Measurements from ENCODE around the gene FXYD4. TPM values are rescaled to one million over a fixed set of nuclear protein-coding genes. Genes with fewer than 3 reads are reported as not detected.
A peak's percentile ranks its signal among the peaks of the same experiment; 100 is the strongest.

FXYD4 gene
- total RNA-seq, 1 donor from 2014 or later = not detected

DNA sequence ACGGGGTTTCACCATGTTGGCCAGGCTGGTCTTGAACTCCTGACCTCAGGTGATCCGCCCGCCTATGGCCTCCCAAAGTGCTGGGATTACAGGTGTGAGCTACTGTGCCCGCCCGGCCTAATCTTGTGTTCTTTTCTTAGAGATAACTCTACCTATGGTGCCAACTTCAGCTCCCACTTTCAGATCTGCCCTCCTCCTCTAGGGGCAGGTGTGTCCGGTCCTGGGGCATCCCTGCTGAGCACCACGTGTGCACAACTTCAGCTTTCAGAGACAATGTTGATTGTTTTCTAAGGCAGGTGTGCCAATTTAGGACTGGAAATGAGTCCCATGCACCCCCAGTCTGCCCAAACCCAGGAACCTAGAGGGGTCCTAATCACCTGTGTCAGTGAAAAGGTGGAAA is 18.5 kb upstream of the FXYD4 start:
- DNase-seq = no peak
- H3K36me3 Mint-ChIP-seq (ENCODE audit: low read depth) = peaks cover 4% of the 10 kb centered on the region
- no peaks in the 10 kb centered on the region for H3K9me3 Mint-ChIP-seq
- H3K27ac Mint-ChIP-seq = no peak overlapping the region
- intact Hi-C loops (cut with micrococcal nuclease) = no loop called here
- no peak overlapping the region for H3K4me3 Mint-ChIP-seq
- peaks cover 26% of the 10 kb centered on the region for H3K4me1 Mint-ChIP-seq
- peaks cover 24% of the 10 kb centered on the region for H3K27me3 Mint-ChIP-seq

DNA sequence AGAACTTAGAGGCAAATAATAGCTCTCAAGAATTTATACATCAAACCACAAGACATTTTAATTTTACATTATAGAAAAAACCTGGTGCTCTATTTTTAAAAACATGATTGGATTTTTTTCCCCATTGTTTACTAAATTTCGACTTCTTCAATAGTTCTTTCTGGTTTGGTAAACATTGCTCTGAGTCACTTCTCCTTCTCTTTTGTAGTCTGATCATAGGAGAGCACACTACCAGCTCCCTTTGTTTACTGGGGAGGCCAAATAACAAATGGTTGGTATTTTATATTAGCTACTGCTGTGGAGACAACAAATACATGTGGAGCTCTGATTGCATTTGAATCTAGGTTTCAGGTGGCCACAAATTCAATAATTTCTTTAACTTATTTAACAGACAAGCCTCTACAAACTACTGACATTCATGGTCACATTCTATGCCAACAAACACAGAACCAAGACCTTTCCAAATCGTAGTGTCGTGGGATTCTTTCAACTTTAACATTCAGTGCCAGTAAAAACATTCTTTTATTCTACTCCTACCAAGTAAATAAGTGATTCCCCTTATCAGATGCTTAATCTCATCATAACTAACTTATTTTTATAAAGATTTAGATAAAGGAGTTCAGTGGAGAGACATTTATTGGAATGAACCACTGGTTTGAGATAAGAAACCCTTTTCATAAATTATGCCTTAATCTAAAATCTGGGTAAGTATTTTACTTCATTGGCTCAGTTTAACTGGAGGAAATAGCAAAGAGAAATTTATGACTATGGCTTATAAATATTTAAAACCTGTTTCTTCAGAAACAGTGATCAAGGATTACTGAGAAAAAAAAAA is 17.7 kb upstream of the FXYD4 start:
- Mint-ChIP-seq H3K36me3 (ENCODE audit: low read depth) (peaks cover 2% of the 10 kb centered on the region), H3K4me1 (peaks cover 19% of the 10 kb centered on the region), H3K27me3 (peaks cover 22% of the 10 kb centered on the region), H3K27ac (no peak overlapping the region), H3K4me3 (no peak overlapping the region), H3K9me3 (no peaks in the 10 kb centered on the region)
- intact Hi-C loops (cut with micrococcal nuclease) = no loop called here
- DNase-seq = no peak

- peaks cover 21% of the 10 kb centered on the region for H3K27me3 Mint-ChIP-seq
- peaks cover 16% of the 10 kb centered on the region for H3K4me1 Mint-ChIP-seq
- DNase-seq = no peak
- no peaks in the 10 kb centered on the region for H3K9me3 Mint-ChIP-seq
- no peak overlapping the region for H3K4me3 Mint-ChIP-seq
- no peak overlapping the region for H3K27ac Mint-ChIP-seq
- intact Hi-C loops (cut with micrococcal nuclease) = no loop called here
- peaks cover 2% of the 10 kb centered on the region for H3K36me3 Mint-ChIP-seq (ENCODE audit: low read depth)
Observed at GRCh38 chr10:43354330-43354635, 17.2 kb upstream of the FXYD4 start.

DNA sequence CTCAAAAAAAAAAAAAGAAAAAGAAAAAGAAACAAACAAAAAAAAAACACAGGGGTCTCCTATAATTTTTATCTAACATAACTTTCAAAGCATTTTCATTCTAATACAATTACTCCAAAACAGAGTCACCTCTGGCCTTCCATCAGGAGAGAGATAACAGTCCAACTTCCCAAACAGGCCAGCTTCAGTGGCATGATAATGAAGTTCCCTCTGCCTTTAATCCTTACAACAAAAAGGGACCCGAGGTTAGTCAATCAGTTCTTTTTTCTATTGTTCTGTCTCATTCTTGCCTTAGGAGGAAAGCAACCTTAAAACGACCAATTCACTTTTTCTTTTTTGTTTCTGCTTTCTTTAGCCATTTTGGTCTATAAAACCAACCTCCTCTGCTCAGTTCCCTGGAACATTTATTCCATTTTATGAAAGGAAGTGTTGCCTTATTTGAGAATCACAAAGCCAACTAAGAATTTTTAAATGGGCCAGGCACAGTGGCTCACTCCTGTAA is 16.5 kb upstream of the FXYD4 start:
- no peak overlapping the region for H3K4me3 Mint-ChIP-seq
- H3K4me1 Mint-ChIP-seq = peaks cover 17% of the 10 kb centered on the region
- no peak for DNase-seq
- no peak overlapping the region for H3K27ac Mint-ChIP-seq
- intact Hi-C loops (cut with micrococcal nuclease) = no loop called here
- peaks cover 21% of the 10 kb centered on the region for H3K27me3 Mint-ChIP-seq
- H3K9me3 Mint-ChIP-seq = no peaks in the 10 kb centered on the region
- H3K36me3 Mint-ChIP-seq (ENCODE audit: low read depth) = peaks cover 2% of the 10 kb centered on the region

DNA sequence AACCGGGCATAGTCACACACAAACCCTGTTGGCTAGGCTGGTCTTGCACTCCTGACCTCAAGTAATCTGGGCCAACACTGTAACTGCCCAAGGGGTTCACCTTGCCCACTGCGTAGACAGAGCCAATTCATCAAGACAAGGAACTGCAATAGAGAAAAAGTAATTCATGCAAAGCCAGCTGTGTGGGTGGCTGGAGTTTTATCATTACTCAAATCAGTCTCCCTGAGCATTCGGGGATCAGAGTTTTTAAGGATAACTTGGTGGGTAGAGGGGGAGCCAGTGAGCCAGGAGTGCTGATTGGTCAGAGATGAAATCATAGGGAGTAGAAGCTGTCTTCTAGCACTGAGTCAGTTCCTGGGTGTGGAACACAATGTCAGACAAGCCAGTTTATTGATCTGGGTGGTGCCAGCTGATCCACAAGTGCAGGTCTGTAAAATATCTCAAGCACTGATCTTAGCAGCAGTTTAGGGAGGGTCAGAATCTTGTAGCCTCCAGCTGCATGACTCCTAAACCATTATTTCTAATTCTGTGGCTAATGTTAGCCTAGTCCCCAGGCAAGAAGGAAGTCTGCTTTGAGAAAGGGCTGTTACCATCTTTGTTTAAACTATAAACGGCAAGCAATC is 15.6 kb upstream of the FXYD4 start:
- Mint-ChIP-seq H3K9me3 (no peaks in the 10 kb centered on the region), H3K4me3 (peak overlapping the region; percentile 45), H3K4me1 (peaks cover 20% of the 10 kb centered on the region), H3K27ac (peak overlapping the region; percentile 64), H3K36me3 (ENCODE audit: low read depth) (peaks cover 6% of the 10 kb centered on the region), H3K27me3 (peaks cover 12% of the 10 kb centered on the region)
- DNase-seq = peak; percentile 70
- intact Hi-C loops (cut with micrococcal nuclease) = no loop called here

GRCh38 chr10:43360086-43360485 is 11.3 kb upstream of the FXYD4 start:
- intact Hi-C loops (cut with micrococcal nuclease) = no loop called here
- no peak for DNase-seq
- Mint-ChIP-seq H3K27ac (peak overlapping the region; percentile 61), H3K4me3 (peak overlapping the region; percentile 59), H3K27me3 (no peaks in the 10 kb centered on the region), H3K4me1 (peaks cover 35% of the 10 kb centered on the region), H3K36me3 (ENCODE audit: low read depth) (peaks cover 12% of the 10 kb centered on the region), H3K9me3 (no peaks in the 10 kb centered on the region)

DNA sequence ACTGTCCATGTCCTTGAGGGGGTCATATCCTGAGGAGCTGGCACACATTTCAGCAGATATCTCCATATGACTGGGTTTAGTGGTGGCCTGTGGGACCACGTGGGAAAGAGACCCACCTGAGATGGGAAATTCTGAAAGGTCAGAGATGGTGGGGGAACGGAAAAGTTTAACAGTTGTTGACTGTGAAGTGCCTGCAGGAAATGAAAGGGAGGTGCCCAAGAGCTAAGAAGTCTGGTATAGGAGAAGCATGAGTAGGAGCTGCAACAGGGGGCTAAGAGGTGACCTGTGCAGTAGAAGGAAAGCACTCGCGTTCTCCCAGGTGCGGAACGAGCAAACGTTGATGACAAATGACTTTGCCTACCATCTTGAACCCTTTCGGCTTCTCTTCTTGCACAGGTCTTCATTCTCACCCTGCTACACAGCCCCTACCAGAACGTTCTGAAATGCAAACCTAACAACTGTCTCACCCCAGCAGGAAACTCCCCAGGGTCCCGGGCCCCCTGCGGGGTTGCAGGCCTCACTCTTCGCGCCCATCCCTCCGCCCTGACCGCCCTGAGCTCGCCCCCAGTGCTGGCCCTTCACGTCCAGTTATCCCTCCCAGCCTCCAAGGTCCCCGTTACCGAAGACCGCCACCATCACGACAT is 9.8 kb upstream of the FXYD4 start:
- DNase-seq = peak; percentile 75
- H3K9me3 Mint-ChIP-seq = no peaks in the 10 kb centered on the region
- no peaks in the 10 kb centered on the region for H3K27me3 Mint-ChIP-seq
- peaks cover 12% of the 10 kb centered on the region for H3K36me3 Mint-ChIP-seq (ENCODE audit: low read depth)
- H3K4me3 Mint-ChIP-seq = peak overlapping the region; percentile 99
- intact Hi-C loops (cut with micrococcal nuclease) = loop anchor here (2.0 kb wide), 3 partner anchors 33 to 223 kb away; partner anchors contain the start of genes CSGALNACT2 and HNRNPF
- H3K4me1 Mint-ChIP-seq = peaks cover 25% of the 10 kb centered on the region
- H3K27ac Mint-ChIP-seq = peak overlapping the region; percentile 99

DNA sequence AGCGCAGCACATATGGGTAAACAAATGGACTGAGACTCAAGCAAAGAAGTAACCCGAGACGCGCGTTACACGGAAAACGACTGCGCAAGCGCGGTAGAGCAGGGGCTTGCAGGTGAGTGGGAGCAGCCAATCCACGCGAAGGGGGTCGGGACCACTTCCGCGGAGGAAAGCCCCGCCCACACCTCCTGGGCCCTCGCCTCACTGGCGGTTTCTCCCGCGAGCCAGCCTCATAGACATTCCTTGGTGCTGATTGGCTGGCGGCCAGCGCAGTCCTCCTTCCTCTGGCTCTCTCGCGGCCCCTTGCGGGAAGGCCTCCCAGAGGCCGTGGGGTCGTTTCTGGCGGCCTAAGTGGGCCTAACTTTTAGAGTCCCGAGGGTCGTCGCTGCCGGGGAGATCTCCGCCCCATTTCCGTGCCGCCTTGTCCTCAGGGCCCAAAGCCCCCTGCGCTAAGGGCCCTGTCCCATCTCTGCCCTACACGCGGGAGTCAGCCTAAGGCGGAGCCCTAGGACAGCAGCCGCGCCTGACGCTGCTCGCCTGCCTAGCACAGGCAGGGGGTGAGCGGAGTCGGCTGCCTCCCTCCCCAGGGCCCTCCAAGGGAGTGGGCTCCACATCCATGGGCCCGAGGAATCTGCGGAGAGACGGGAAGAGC is 9.1 kb upstream of the FXYD4 start:
- Mint-ChIP-seq H3K4me1 (peaks cover 25% of the 10 kb centered on the region), H3K27ac (peak overlapping the region; percentile 99), H3K36me3 (ENCODE audit: low read depth) (peaks cover 12% of the 10 kb centered on the region), H3K9me3 (no peaks in the 10 kb centered on the region), H3K27me3 (no peaks in the 10 kb centered on the region), H3K4me3 (peak overlapping the region; percentile 99)
- intact Hi-C loops (cut with micrococcal nuclease) = loop anchor here (2.0 kb wide), 3 partner anchors 32 to 224 kb away; partner anchors contain the start of genes CSGALNACT2 and HNRNPF
- peak; percentile 99 for DNase-seq

- no peak for DNase-seq
- no peaks in the 10 kb centered on the region for H3K9me3 Mint-ChIP-seq
- peaks cover 23% of the 10 kb centered on the region for H3K4me1 Mint-ChIP-seq
- peaks cover 12% of the 10 kb centered on the region for H3K36me3 Mint-ChIP-seq (ENCODE audit: low read depth)
- no peak overlapping the region for H3K4me3 Mint-ChIP-seq
- no peaks in the 10 kb centered on the region for H3K27me3 Mint-ChIP-seq
- intact Hi-C loops (cut with micrococcal nuclease) = no loop called here
- no peak overlapping the region for H3K27ac Mint-ChIP-seq
Observed at GRCh38 chr10:43365001-43365400, 6.4 kb upstream of the FXYD4 start.

- Mint-ChIP-seq H3K4me3 (no peak overlapping the region), H3K9me3 (no peaks in the 10 kb centered on the region), H3K27ac (no peak overlapping the region), H3K27me3 (no peaks in the 10 kb centered on the region), H3K4me1 (no peaks in the 10 kb centered on the region), H3K36me3 (ENCODE audit: low read depth) (no peaks in the 10 kb centered on the region)
- intact Hi-C loops (cut with micrococcal nuclease) = no loop called here
- DNase-seq = no peak
Observed at GRCh38 chr10:43369921-43370320, 1.5 kb upstream of the FXYD4 start.

- Mint-ChIP-seq H3K36me3 (ENCODE audit: low read depth) (no peaks in the 10 kb centered on the region), H3K27me3 (no peaks in the 10 kb centered on the region), H3K4me1 (no peaks in the 10 kb centered on the region), H3K27ac (no peak overlapping the region), H3K9me3 (no peaks in the 10 kb centered on the region), H3K4me3 (no peak overlapping the region)
- intact Hi-C loops (cut with micrococcal nuclease) = no loop called here
- DNase-seq = no peak
Observed at GRCh38 chr10:43370671-43371215, 693 bp upstream of the FXYD4 start.

GRCh38 chr10:43372765-43373361 is 1.4 kb downstream of the FXYD4 start:
- H3K36me3 Mint-ChIP-seq (ENCODE audit: low read depth) = no peaks in the 10 kb centered on the region
- no peaks in the 10 kb centered on the region for H3K4me1 Mint-ChIP-seq
- no peak overlapping the region for H3K4me3 Mint-ChIP-seq
- no peak overlapping the region for H3K27ac Mint-ChIP-seq
- no peak for DNase-seq
- H3K9me3 Mint-ChIP-seq = no peaks in the 10 kb centered on the region
- intact Hi-C loops (cut with micrococcal nuclease) = no loop called here
- H3K27me3 Mint-ChIP-seq = peaks cover under 1% of the 10 kb centered on the region

DNA sequence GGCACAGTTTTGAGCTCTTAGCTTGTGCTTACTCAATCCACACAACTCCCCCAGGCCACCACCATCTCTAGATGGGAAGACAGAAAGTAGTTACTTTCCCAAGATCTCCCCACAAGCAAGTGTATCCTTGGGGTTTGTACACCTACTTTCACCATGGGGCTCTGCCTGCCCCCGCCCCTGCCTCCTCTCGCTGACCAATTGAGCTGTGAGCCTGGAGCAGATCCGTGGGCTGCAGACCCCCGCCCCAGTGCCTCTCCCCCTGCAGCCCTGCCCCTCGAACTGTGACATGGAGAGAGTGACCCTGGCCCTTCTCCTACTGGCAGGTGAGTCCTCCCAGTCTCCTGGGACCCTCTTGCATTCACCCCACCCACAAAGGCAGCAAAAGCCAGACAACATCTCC is 2.0 kb downstream of the FXYD4 start:
- Mint-ChIP-seq H3K9me3 (no peaks in the 10 kb centered on the region), H3K27ac (no peak overlapping the region), H3K36me3 (ENCODE audit: low read depth) (no peaks in the 10 kb centered on the region), H3K4me3 (no peak overlapping the region), H3K4me1 (no peaks in the 10 kb centered on the region), H3K27me3 (peaks cover 2% of the 10 kb centered on the region)
- intact Hi-C loops (cut with micrococcal nuclease) = no loop called here
- no peak for DNase-seq

Measured in activated CD4-positive, alpha-beta T cell treated with anti-CD3 and anti-CD28 coated beads, Interleukin-2, amount 10 ng/mL, durations not matched to agents 24 days and 14 days (primary cell).